Mesenchymal stem cell (in vitro differentiated cells and primary cell): ENCODE measurements around the gene HYAL3.

Experiments
- DNase-seq: peaks from one replicate; pipeline ENCODE4 v3.0.0-alpha.2; 2013
- H2AFZ ChIP-seq: one replicate; pipeline ENCODE4 v1.6.1; 2013; ENCODE audit warnings: low read depth, mild to moderate bottlenecking, control low read depth, inconsistent platforms, low read length, moderate library complexity
- H2AK5ac ChIP-seq: 2 replicates; pipeline ENCODE4 v1.6.1; 2013; ENCODE audit warnings: low read length, moderate library complexity, mild to moderate bottlenecking, inconsistent platforms; ENCODE audit not compliant: severe bottlenecking
- H2BK120ac ChIP-seq: one replicate; pipeline ENCODE4 v1.6.1; 2013; ENCODE audit warnings: low read depth, mild to moderate bottlenecking, inconsistent platforms, low read length, moderate library complexity
- H2BK12ac ChIP-seq, 2 experiments: one replicate each; pipeline ENCODE4 v1.6.1; 2013; ENCODE audit warnings: inconsistent platforms in 2 of 2, low read length in 2 of 2, mild to moderate bottlenecking in 2 of 2, moderate library complexity in 2 of 2, control low read depth in 1 of 2
- H2BK15ac ChIP-seq: one replicate; pipeline ENCODE4 v1.6.1; 2013; ENCODE audit warnings: mild to moderate bottlenecking, low read depth, inconsistent platforms; ENCODE audit not compliant: poor library complexity, severe bottlenecking
- H2BK5ac ChIP-seq: 2 replicates; pipeline ENCODE4 v1.6.1; 2013; ENCODE audit warnings: low read depth, mild to moderate bottlenecking, low read length, control low read depth, inconsistent platforms; ENCODE audit not compliant: poor library complexity, severe bottlenecking
- H3K14ac ChIP-seq, 2 experiments: one replicate each; pipeline ENCODE4 v1.6.1; 2013; ENCODE audit warnings: inconsistent platforms in 2 of 2, low read length in 2 of 2, control low read depth in 1 of 2, mild to moderate bottlenecking in 1 of 2, moderate library complexity in 1 of 2
- H3K18ac ChIP-seq, 2 experiments: one replicate each; pipeline ENCODE4 v1.6.1; 2013; ENCODE audit warnings: inconsistent platforms in 2 of 2, low read length in 2 of 2, control low read depth in 1 of 2, low read depth in 1 of 2, mild to moderate bottlenecking in 1 of 2
- H3K23ac ChIP-seq, 2 experiments: one replicate each; pipeline ENCODE4 v1.6.1; 2013; ENCODE audit warnings: inconsistent platforms in 2 of 2, low read length in 2 of 2, mild to moderate bottlenecking in 2 of 2, moderate library complexity in 2 of 2, control low read depth in 1 of 2
- H3K27ac ChIP-seq: 2 replicates; pipeline ENCODE4 v1.5.1; 2013; ENCODE audit warnings: mild to moderate bottlenecking, moderate library complexity, low read length, control low read depth, inconsistent platforms; ENCODE audit not compliant: poor library complexity, severe bottlenecking
- H3K27me3 ChIP-seq, 2 experiments: 2 replicates each; pipeline versions ENCODE4 v1.6.1 to v1.7.0; 2013; ENCODE audit warnings: low read length in 2 of 2, mild to moderate bottlenecking in 2 of 2, moderate library complexity in 2 of 2, control low read depth in 1 of 2, inconsistent platforms in 1 of 2; ENCODE audit not compliant: control insufficient read depth in 1 of 2, insufficient read depth in 1 of 2
- H3K36me3 ChIP-seq, 2 experiments: 2 replicates each; pipeline versions ENCODE4 v1.6.1 to v1.7.0; 2013; ENCODE audit warnings: low read length in 2 of 2, control low read depth in 1 of 2, inconsistent platforms in 1 of 2, low read depth in 1 of 2, mild to moderate bottlenecking in 1 of 2; ENCODE audit not compliant: insufficient read depth in 2 of 2, control insufficient read depth in 1 of 2
- H3K4ac ChIP-seq, 2 experiments: one replicate each; pipeline ENCODE4 v1.6.1; 2013; ENCODE audit warnings: inconsistent platforms in 2 of 2, low read length in 2 of 2, mild to moderate bottlenecking in 2 of 2, moderate library complexity in 2 of 2, control low read depth in 1 of 2, low read depth in 1 of 2
- H3K4me1 ChIP-seq: 2 replicates; pipeline ENCODE4 v1.6.1; 2013; ENCODE audit warnings: low read depth, low read length, control low read depth; ENCODE audit not compliant: control insufficient read depth, insufficient read depth
- H3K4me2 ChIP-seq: 2 replicates; pipeline ENCODE4 v1.6.1; 2013; ENCODE audit warnings: low read length, mild to moderate bottlenecking, inconsistent platforms; ENCODE audit not compliant: poor library complexity, severe bottlenecking
- H3K4me3 ChIP-seq, 2 experiments: 2 replicates each; pipeline versions ENCODE4 v1.5.1 to v1.7.0; 2013; ENCODE audit warnings: low read length in 2 of 2, mild to moderate bottlenecking in 2 of 2, control low read depth in 1 of 2, low read depth in 1 of 2; ENCODE audit not compliant: insufficient read depth in 1 of 2
- H3K79me1 ChIP-seq: replicated peaks from 2 replicates; pipeline ENCODE4 v1.6.1; 2013; ENCODE audit warnings: mild to moderate bottlenecking, control low read depth, low read length, inconsistent platforms; ENCODE audit not compliant: poor library complexity, severe bottlenecking
- H3K9ac ChIP-seq: 2 replicates; pipeline ENCODE4 v1.7.0; 2013; ENCODE audit warnings: mild to moderate bottlenecking, low read length, moderate library complexity
- H3K9me3 ChIP-seq: 2 replicates; pipeline ENCODE4 v1.7.0; 2013; ENCODE audit warnings: mild to moderate bottlenecking, low read length; ENCODE audit not compliant: control insufficient read depth
- H4K8ac ChIP-seq: one replicate; pipeline ENCODE4 v1.6.1; 2013; ENCODE audit warnings: inconsistent platforms, mild to moderate bottlenecking, low read length, moderate library complexity
- H4K91ac ChIP-seq: one replicate; pipeline ENCODE4 v1.6.1; 2013; ENCODE audit warnings: mild to moderate bottlenecking, low read length, inconsistent platforms
- WGBS: methylation state at CpG from one replicate; pipeline ENCODE4 v1.1.7; 2013; ENCODE audit warnings: mixed read lengths; 5-methylcytosine and 5-hydroxymethylcytosine counted together

HYAL3 gene

GRCh38 chr3:50324351-50325112 is 25.3 kb upstream of the HYAL3 start:
- WGBS = 77% methylated on average over 3 of the region's 4 CpGs
- Histone ChIP-seq H3K27me3 (no peaks in the 10 kb centered on the region), H3K4me2 (no peak overlapping the region), H3K79me1 (peaks cover 20% of the 10 kb centered on the region), H3K4me1 (peaks cover 35% of the 10 kb centered on the region), H2BK5ac (no peak overlapping the region), H3K9me3 (no peaks in the 10 kb centered on the region), H3K4ac (no peak overlapping the region), H3K4me3 (no peak overlapping the region), H2BK120ac (no peak overlapping the region), H4K91ac (peak overlapping the region; percentile 23), H2AFZ (no peak overlapping the region), H3K18ac (no peak overlapping the region), H2AK5ac (peak overlapping the region; percentile 47), H2BK15ac (peak overlapping the region; percentile 17), H3K27ac (no peak overlapping the region), H4K8ac (no peak overlapping the region), H3K9ac (no peak overlapping the region), H3K36me3 (peaks cover 27 to 41% of the 10 kb centered on the region in 2 experiments), H3K14ac (no peak overlapping the region), H3K23ac (no peak overlapping the region), H2BK12ac (no peak overlapping the region)
- DNase-seq = peak; percentile 80

- peak overlapping the region in 1 of 2 experiments; percentile 7 for H2BK12ac ChIP-seq
- no peak overlapping the region for H3K18ac ChIP-seq
- peak overlapping the region; percentile 21 for H4K91ac ChIP-seq
- H2AK5ac ChIP-seq = no peak overlapping the region
- no peaks in the 10 kb centered on the region for H3K27me3 ChIP-seq
- peak overlapping the region; percentile 17 for H2BK15ac ChIP-seq
- no peak overlapping the region for H3K9ac ChIP-seq
- H3K14ac ChIP-seq = no peak overlapping the region
- no peak overlapping the region for H3K4me2 ChIP-seq
- no peak overlapping the region for H3K27ac ChIP-seq
- H3K79me1 ChIP-seq = peaks cover 27% of the 10 kb centered on the region
- no peak overlapping the region for H2AFZ ChIP-seq
- no peak for DNase-seq
- no peak overlapping the region for H2BK5ac ChIP-seq
- peaks cover 41% of the 10 kb centered on the region for H3K4me1 ChIP-seq
- no peak overlapping the region for H2BK120ac ChIP-seq
- no peaks in the 10 kb centered on the region for H3K9me3 ChIP-seq
- WGBS = 92% methylated on average over 5 of the region's 5 CpGs
- no peak overlapping the region for H3K4me3 ChIP-seq
- H4K8ac ChIP-seq = no peak overlapping the region
- H3K4ac ChIP-seq = no peak overlapping the region
- H3K23ac ChIP-seq = no peak overlapping the region
- peaks cover 31 to 42% of the 10 kb centered on the region in 2 experiments for H3K36me3 ChIP-seq
Observed at GRCh38 chr3:50323614-50324199, 24.5 kb upstream of the HYAL3 start.

GRCh38 chr3:50323092-50323600 is 23.9 kb upstream of the HYAL3 start:
- Histone ChIP-seq H3K23ac (no peak overlapping the region), H4K91ac (no peak overlapping the region), H2AK5ac (no peak overlapping the region), H3K4me3 (no peak overlapping the region), H3K4ac (peak overlapping the region in 1 of 2 experiments; percentile 69), H2BK15ac (no peak overlapping the region), H3K18ac (no peak overlapping the region), H2BK12ac (peak overlapping the region in 1 of 2 experiments; percentile 7), H3K9me3 (no peaks in the 10 kb centered on the region), H3K36me3 (peaks cover 37 to 45% of the 10 kb centered on the region in 2 experiments), H3K79me1 (peaks cover 33% of the 10 kb centered on the region), H3K9ac (peak overlapping the region; percentile 99), H2AFZ (no peak overlapping the region), H3K27ac (no peak overlapping the region), H4K8ac (peak overlapping the region; percentile 77), H2BK5ac (no peak overlapping the region), H3K27me3 (no peaks in the 10 kb centered on the region), H3K4me1 (peaks cover 44% of the 10 kb centered on the region), H2BK120ac (no peak overlapping the region), H3K4me2 (no peak overlapping the region), H3K14ac (no peak overlapping the region)
- DNase-seq = no peak
- 42% methylated on average over 4 of the region's 4 CpGs for WGBS

GRCh38 chr3:50322386-50323091 is 23.3 kb upstream of the HYAL3 start, which contains the start of gene HYAL2:
Gene HYAL2 (minus strand): TSS chr3:50322745. CDS start chr3:50320489, 2,256 bp downstream.
- H3K4me3 ChIP-seq = peak within 1 kb of the TSS; percentile 78 to 88
- peak within 1 kb of the TSS; percentile 98 for H2BK5ac ChIP-seq
- peak within 1 kb of the TSS; percentile 96 to 99 for H3K18ac ChIP-seq
- H3K9me3 ChIP-seq = no peaks in the 10 kb centered on the region
- peaks cover 41 to 50% of the 10 kb centered on the region in 2 experiments for H3K36me3 ChIP-seq
- H2BK12ac ChIP-seq = peak within 1 kb of the TSS in 1 of 2 experiments; percentile 86
- DNase-seq = no peak
- H4K8ac ChIP-seq = peak within 1 kb of the TSS; percentile 85
- peaks cover 36% of the 10 kb centered on the region for H3K79me1 ChIP-seq
- peak within 1 kb of the TSS; percentile 83 for H4K91ac ChIP-seq
- H3K27me3 ChIP-seq = no peaks in the 10 kb centered on the region
- no peak within 1 kb of the TSS for H3K23ac ChIP-seq
- 27% methylated on average over 29 of the region's 31 CpGs for WGBS
- peak within 1 kb of the TSS; percentile 50 for H2AK5ac ChIP-seq
- H3K4me1 ChIP-seq = peaks cover 49% of the 10 kb centered on the region
- peak within 1 kb of the TSS; percentile 100 for H2BK120ac ChIP-seq
- peak within 1 kb of the TSS; percentile 99 for H3K9ac ChIP-seq
- H2BK15ac ChIP-seq = peak within 1 kb of the TSS; percentile 18
- H3K27ac ChIP-seq = peak within 1 kb of the TSS; percentile 93
- H3K14ac ChIP-seq = no peak within 1 kb of the TSS
- H2AFZ ChIP-seq = peak within 1 kb of the TSS; percentile 87
- peak within 1 kb of the TSS; percentile 77 for H3K4me2 ChIP-seq
- peak within 1 kb of the TSS; percentile 69 to 75 for H3K4ac ChIP-seq
